IMR-90 (cell line): Measurements from ENCODE around the gene ZBTB40. TPM values are rescaled to one million over a fixed set of nuclear protein-coding genes. Genes with fewer than 3 reads are reported as not detected.

Experiments
- ATAC-seq: fragments of 200-7000 bp; cut with Tn5 transposase; 2 replicates; pipeline ENCODE4 v1.9.1; 2020; ENCODE audit warnings: low read depth, mild to moderate bottlenecking, moderate library complexity
- BruUV-seq: library from RNA; stranded (reverse); fragments of 400-500 nt; replicated peaks from 2 replicates; lab custom pipeline; 2021; lab: Mats Ljungman, UMichigan
- CTCF ChIA-PET: fragments of 300-600 bp; formaldehyde crosslinking; extraction: SDS; loops from one replicate; lab custom pipeline; 2021; ENCODE audit warnings: antibody characterized with exemption; lab: Yijun Ruan, JAX
- POLR2A ChIA-PET: fragments of 300-600 bp; sonication (Branson Sonifier 250); formaldehyde crosslinking; loops from one replicate; lab custom pipeline; 2022; ENCODE audit warnings: antibody characterized with exemption; ENCODE audit not compliant: unreplicated experiment; lab: Charles Lee
- DNase-seq: peaks from one replicate; pipeline ENCODE4 v3.0.0; 2013
- H2AFZ ChIP-seq: replicated peaks from 2 replicates; pipeline ENCODE3; 2013; ENCODE audit warnings: low read length, mild to moderate bottlenecking; ENCODE audit not compliant: poor library complexity
- H2AK5ac ChIP-seq: 2 replicates; pipeline ENCODE4 v1.6.1; 2013; ENCODE audit warnings: low read depth, low read length, inconsistent platforms
- H2AK9ac ChIP-seq: replicated peaks from 2 replicates; pipeline ENCODE3; 2013; ENCODE audit warnings: mild to moderate bottlenecking, low read depth, low read length, moderate library complexity; ENCODE audit not compliant: poor library complexity
- H2BK120ac ChIP-seq: 2 replicates; pipeline ENCODE4 v1.6.1; 2013; ENCODE audit warnings: low read depth, low read length, inconsistent platforms
- H2BK15ac ChIP-seq: 3 replicates; pipeline ENCODE4 v1.6.1; 2013; ENCODE audit warnings: low read depth, low read length, inconsistent platforms
- H2BK20ac ChIP-seq: 2 replicates; pipeline ENCODE4 v1.6.1; 2013; ENCODE audit warnings: low read depth, mild to moderate bottlenecking, inconsistent platforms, low read length, moderate library complexity
- H2BK5ac ChIP-seq: 2 replicates; pipeline ENCODE4 v1.6.1; 2013; ENCODE audit warnings: mild to moderate bottlenecking, low read depth, low read length, inconsistent platforms; ENCODE audit not compliant: poor library complexity, severe bottlenecking
- H3K14ac ChIP-seq: replicated peaks from 2 replicates; pipeline ENCODE4 v1.6.1; 2013; ENCODE audit warnings: low read depth, low read length, inconsistent platforms
- H3K18ac ChIP-seq: 2 replicates; pipeline ENCODE4 v1.6.1; 2013; ENCODE audit warnings: low read depth, low read length, control low read depth
- H3K23ac ChIP-seq: 2 replicates; pipeline ENCODE4 v1.6.1; 2013; ENCODE audit warnings: low read depth, low read length, inconsistent platforms
- H3K27ac ChIP-seq: 2 replicates; pipeline ENCODE4 v1.5.1; 2013; ENCODE audit warnings: mild to moderate bottlenecking, control low read depth, low read length; ENCODE audit not compliant: insufficient read depth
- H3K27me3 ChIP-seq: 2 replicates; pipeline ENCODE4 v1.6.1; 2013; ENCODE audit warnings: low read length; ENCODE audit not compliant: control insufficient read depth, insufficient read depth
- H3K36me3 ChIP-seq: 2 replicates; pipeline ENCODE4 v1.6.1; 2013; ENCODE audit warnings: low read length, mixed read lengths; ENCODE audit not compliant: control insufficient read depth, insufficient read depth
- H3K4ac ChIP-seq: 2 replicates; pipeline ENCODE4 v1.6.1; 2013; ENCODE audit warnings: low read depth, low read length, inconsistent platforms
- H3K4me1 ChIP-seq: 2 replicates; pipeline ENCODE4 v1.6.1; 2013; ENCODE audit warnings: low read length, mixed read lengths; ENCODE audit not compliant: control insufficient read depth, insufficient read depth
- H3K4me2 ChIP-seq: 2 replicates; pipeline ENCODE4 v1.6.1; 2013; ENCODE audit warnings: low read depth, mild to moderate bottlenecking, control low read depth, low read length, moderate library complexity
- H3K4me3 ChIP-seq: 2 replicates; pipeline ENCODE4 v1.5.1; 2013; ENCODE audit warnings: low read depth, mild to moderate bottlenecking, control low read depth, low read length, moderate library complexity; ENCODE audit not compliant: insufficient read depth
- H3K56ac ChIP-seq: 2 replicates; pipeline ENCODE4 v1.6.1; 2013; ENCODE audit warnings: low read length, inconsistent platforms; ENCODE audit not compliant: insufficient read depth; ENCODE audit errors: extremely low read depth
- H3K79me1 ChIP-seq, 2 experiments: 2 replicates each; pipeline ENCODE4 v1.6.1; 2013; ENCODE audit warnings: low read length in 2 of 2, inconsistent platforms in 1 of 2, low read depth in 1 of 2
- H3K9ac ChIP-seq: 2 replicates; pipeline ENCODE4 v1.6.1; 2013; ENCODE audit warnings: low read depth, low read length, control low read depth
- H3K9me1 ChIP-seq: 2 replicates; pipeline ENCODE4 v1.6.1; 2013; ENCODE audit warnings: low read length, inconsistent platforms; ENCODE audit not compliant: insufficient read depth
- H3K9me3 ChIP-seq: 2 replicates; pipeline ENCODE4 v1.6.1; 2013; ENCODE audit warnings: low read length; ENCODE audit not compliant: control insufficient read depth, insufficient read depth
- H4K20me1 ChIP-seq: 2 replicates; pipeline ENCODE4 v1.6.1; 2013; ENCODE audit warnings: low read length, inconsistent platforms; ENCODE audit not compliant: insufficient read depth
- H4K5ac ChIP-seq: 2 replicates; pipeline ENCODE4 v1.6.1; 2013; ENCODE audit warnings: mild to moderate bottlenecking, low read depth, low read length, control low read depth
- H4K8ac ChIP-seq, 2 experiments: 2 replicates each; pipeline ENCODE4 v1.6.1; 2013; ENCODE audit warnings: low read depth in 2 of 2, low read length in 2 of 2, control low read depth in 1 of 2, inconsistent platforms in 1 of 2
- H4K91ac ChIP-seq: 2 replicates; pipeline ENCODE4 v1.6.1; 2013; ENCODE audit warnings: low read depth, low read length, inconsistent platforms; ENCODE audit not compliant: insufficient read depth
- CEBPB ChIP-seq: IDR thresholded peaks from 2 replicates; pipeline ENCODE4 v1.6.1; 2012; ENCODE audit warnings: low read depth, low read length, improper control_type of control experiment
- CHD1 ChIP-seq: IDR thresholded peaks from 2 replicates; pipeline ENCODE4 v1.6.1; 2012; ENCODE audit warnings: low read depth, low read length, improper control_type of control experiment
- CTCF ChIP-seq: conservative IDR thresholded peaks from 2 replicates; pipeline ENCODE4 v1.5.1; 2012; ENCODE audit warnings: mild to moderate bottlenecking, low read depth, low read length, improper control_type of control experiment
- FOS ChIP-seq: fragments of 150-350 bp; IDR thresholded peaks from 2 replicates; pipeline ENCODE4 v1.6.1; 2016; ENCODE audit warnings: low read depth, low read length
- MAFK ChIP-seq: IDR thresholded peaks from 2 replicates; pipeline ENCODE4 v1.6.1; 2012; ENCODE audit warnings: low read depth, low read length, improper control_type of control experiment
- MAZ ChIP-seq: IDR thresholded peaks from 2 replicates; pipeline ENCODE4 v1.6.1; 2012; ENCODE audit warnings: low read depth, mild to moderate bottlenecking, low read length, improper control_type of control experiment, moderate library complexity, borderline replicate concordance
- MXI1 ChIP-seq: IDR thresholded peaks from 2 replicates; pipeline ENCODE4 v1.6.1; 2012; ENCODE audit warnings: low read depth, mild to moderate bottlenecking, low read length, moderate library complexity, borderline replicate concordance
- NFE2L2 ChIP-seq: fragments of 150-350 bp; IDR thresholded peaks from 2 replicates; pipeline ENCODE4 v1.6.1; 2016; ENCODE audit warnings: low read depth, mild to moderate bottlenecking, low read length
- POLR2A ChIP-seq: IDR thresholded peaks from 2 replicates; pipeline ENCODE4 v1.6.1; 2012; ENCODE audit warnings: mild to moderate bottlenecking, low read depth, low read length
- RAD21 ChIP-seq: IDR thresholded peaks from 2 replicates; pipeline ENCODE4 v1.6.1; 2012; ENCODE audit warnings: low read length, improper control_type of control experiment
- RCOR1 ChIP-seq: IDR thresholded peaks from 2 replicates; pipeline ENCODE4 v1.6.1; 2012; ENCODE audit warnings: mild to moderate bottlenecking, low read length, improper control_type of control experiment; ENCODE audit not compliant: insufficient replicate concordance
- RFX5 ChIP-seq: IDR thresholded peaks from 2 replicates; pipeline ENCODE4 v1.8.0; 2012; ENCODE audit warnings: low read depth, mild to moderate bottlenecking, low read length, moderate library complexity
- SMC3 ChIP-seq: fragments of 150-350 bp; IDR thresholded peaks from 2 replicates; pipeline ENCODE4 v1.6.1; 2016; ENCODE audit warnings: low read depth, mild to moderate bottlenecking, antibody characterized with exemption, low read length, moderate library complexity
- WGBS, 2 experiments: methylation state at CpG; one replicate each; pipeline versions ENCODE4 v1.1.5 to v1.1.7; 2013; ENCODE audit warnings: missing lambda C conversion rate in 2 of 2; ENCODE audit not compliant: insufficient read length in 1 of 2; ENCODE audit errors: extremely low coverage in 2 of 2; 5-methylcytosine and 5-hydroxymethylcytosine counted together
- dilution Hi-C: fragments of 300-500 bp; cut with HindIII; formaldehyde crosslinking; loops from one replicate; pipeline ENCODE4 v1.14.3; 2018; ENCODE audit warnings: low sequenced_read_pairs; ENCODE audit not compliant: unreplicated experiment
- in situ Hi-C: fragments of 300-500 bp; cut with MboI; formaldehyde crosslinking; loops from 3 replicates; pipeline ENCODE4 v1.14.3; 2019; ENCODE audit warnings: low sequenced_read_pairs, inconsistent platforms, mixed read lengths
- intact Hi-C: fragments of 100-400 bp; cut with micrococcal nuclease; formaldehyde crosslinking; loops from 2 replicates; pipeline ENCODE4 v1.10.0; 2022
- polyA plus RNA-seq, 3 experiments: library from polyadenylated mRNA; depleted of rRNA; stranded (reverse); fragments of >200 nt; gene quantifications; 2 replicates each; pipeline ENCODE4 v1.2.3, GENCODE V29; 2012; ENCODE audit warnings: low replicate concordance in 1 of 3
- total RNA-seq: library from RNA; depleted of rRNA; stranded (reverse); fragments of >200 nt; gene quantifications from 2 replicates; pipeline ENCODE4 v1.2.3, GENCODE V29; 2012
- TF ChIP-seq, protein P1 (sequence below): fragments of 150-350 bp; IDR thresholded peaks from 2 replicates; pipeline ENCODE4 v1.6.1; 2017; ENCODE audit warnings: mild to moderate bottlenecking, antibody characterized with exemption, low read length, low read depth
- TF ChIP-seq, protein P2 (sequence below): fragments of 150-350 bp; IDR thresholded peaks from 2 replicates; pipeline ENCODE4 v1.6.1; 2016; ENCODE audit warnings: low read depth, mild to moderate bottlenecking, low read length, moderate library complexity, borderline replicate concordance

ZBTB40 gene
- total and polyA plus RNA-seq, 2 of the 4 experiments (the other 2 are of a cell fraction): 6.0 to 9.7 TPM

- Histone ChIP-seq H3K27me3 (peaks cover 90% of the 10 kb centered on the region), H2AFZ (no peak overlapping the region), H3K9ac (no peak overlapping the region), H3K4me3 (no peak overlapping the region), H2AK5ac (no peak overlapping the region), H4K91ac (no peak overlapping the region), H2AK9ac (no peak overlapping the region), H3K14ac (no peak overlapping the region), H3K23ac (no peak overlapping the region), H2BK5ac (no peak overlapping the region), H3K79me1 (no peaks in the 10 kb centered on the region), H3K9me3 (no peaks in the 10 kb centered on the region), H3K9me1 (no peaks in the 10 kb centered on the region; the same call in 1 of the 2 replicates), H4K5ac (no peak overlapping the region), H3K4me2 (no peak overlapping the region), H2BK20ac (no peak overlapping the region), H4K8ac (no peak overlapping the region), H2BK120ac (no peak overlapping the region), H3K27ac (no peak overlapping the region), H2BK15ac (no peak overlapping the region), H3K36me3 (no peaks in the 10 kb centered on the region), H3K4me1 (no peaks in the 10 kb centered on the region), H4K20me1 (no peaks in the 10 kb centered on the region), H3K56ac (no peak overlapping the region), H3K4ac (no peak overlapping the region), H3K18ac (no peak overlapping the region)
- no peak for TF ChIP-seq MAZ
- TF ChIP-seq POLR2A: no peak
- TF ChIP-seq NFE2L2: no peak
- no peak for TF ChIP-seq RCOR1
- TF ChIP-seq RFX5: no peak
- TF ChIP-seq CTCF: no peak
- TF ChIP-seq, protein P1, sequence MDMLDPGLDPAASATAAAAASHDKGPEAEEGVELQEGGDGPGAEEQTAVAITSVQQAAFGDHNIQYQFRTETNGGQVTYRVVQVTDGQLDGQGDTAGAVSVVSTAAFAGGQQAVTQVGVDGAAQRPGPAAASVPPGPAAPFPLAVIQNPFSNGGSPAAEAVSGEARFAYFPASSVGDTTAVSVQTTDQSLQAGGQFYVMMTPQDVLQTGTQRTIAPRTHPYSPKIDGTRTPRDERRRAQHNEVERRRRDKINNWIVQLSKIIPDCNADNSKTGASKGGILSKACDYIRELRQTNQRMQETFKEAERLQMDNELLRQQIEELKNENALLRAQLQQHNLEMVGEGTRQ: no peak
- no peak for TF ChIP-seq CHD1
- TF ChIP-seq MXI1: no peak
- TF ChIP-seq CEBPB: no peak
- TF ChIP-seq FOS: no peak
- no peak for TF ChIP-seq RAD21
- TF ChIP-seq SMC3: no peak
- TF ChIP-seq MAFK: no peak
- TF ChIP-seq, protein P2, sequence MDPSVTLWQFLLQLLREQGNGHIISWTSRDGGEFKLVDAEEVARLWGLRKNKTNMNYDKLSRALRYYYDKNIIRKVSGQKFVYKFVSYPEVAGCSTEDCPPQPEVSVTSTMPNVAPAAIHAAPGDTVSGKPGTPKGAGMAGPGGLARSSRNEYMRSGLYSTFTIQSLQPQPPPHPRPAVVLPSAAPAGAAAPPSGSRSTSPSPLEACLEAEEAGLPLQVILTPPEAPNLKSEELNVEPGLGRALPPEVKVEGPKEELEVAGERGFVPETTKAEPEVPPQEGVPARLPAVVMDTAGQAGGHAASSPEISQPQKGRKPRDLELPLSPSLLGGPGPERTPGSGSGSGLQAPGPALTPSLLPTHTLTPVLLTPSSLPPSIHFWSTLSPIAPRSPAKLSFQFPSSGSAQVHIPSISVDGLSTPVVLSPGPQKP: no peak
- ATAC-seq: no peak
- in situ Hi-C loops: no loop called here
- dilution Hi-C loops: no loop called here
- POLR2A ChIA-PET: no interaction called here
- no TSS peak for BruUV-seq
- no peak for DNase-seq
- 0% methylated on average over 3 of the region's 12 CpGs; no CpG with 5 or more reads in 1 of the 2 experiments for WGBS, 2 experiments
- CTCF ChIA-PET: no interaction called here
- intact Hi-C loops: no loop called here
Observed at GRCh38 chr1:22547818-22548462, 96.3 kb downstream of the ZBTB40 start.
